Globus pallidus (tissue), 1 donor: Measurements from ENCODE around the gene PHKG1.
"Not testable (repeated sequence)": the region's sequence is repeated elsewhere in the genome, so short reads cannot be mapped to it uniquely, and the experiment has no call there.

Experiments used
- DNase-seq: peaks from one replicate; pipeline ENCODE4 v3.0.0-alpha.2; 2015; ENCODE audit warnings: low spot score

The PHKG1 gene

DNA sequence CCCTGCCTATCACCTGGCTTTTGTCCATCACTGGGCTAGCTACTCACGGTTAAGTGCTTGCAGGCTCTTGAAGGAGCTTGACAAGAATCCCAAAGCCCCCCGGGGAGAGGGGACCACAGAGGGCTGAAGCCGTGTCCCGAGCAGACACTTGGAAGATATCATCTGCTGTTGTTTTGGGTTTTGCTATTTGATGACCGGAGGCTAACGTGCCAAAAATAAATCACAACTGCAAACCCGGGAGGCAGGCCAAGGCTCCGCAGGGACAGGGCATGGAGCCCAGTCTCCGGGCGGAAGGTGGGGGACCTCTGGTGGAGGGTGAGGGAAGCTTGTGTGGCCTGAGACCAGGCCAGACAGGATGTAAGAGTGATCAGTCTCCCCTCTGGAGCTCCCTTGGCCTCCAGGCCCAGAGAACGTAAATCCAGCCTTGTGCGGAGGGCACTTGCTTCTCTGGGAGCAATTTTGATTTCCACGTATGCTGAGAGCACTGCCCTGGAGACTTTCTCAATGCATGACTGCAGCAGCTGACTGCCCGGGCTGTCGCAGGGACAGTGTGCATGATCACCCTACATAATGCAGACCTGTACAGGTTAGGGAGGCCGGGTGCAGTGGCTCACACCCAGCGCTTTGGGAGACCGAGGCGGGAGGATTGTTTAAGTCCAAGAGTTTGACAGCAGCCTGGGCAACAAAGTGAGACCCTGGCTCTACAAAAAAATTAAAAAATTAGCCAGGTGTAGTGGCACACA, at the start of gene PHKG1:
PHKG1 (minus strand) TSS at position 164 of the 743 bp plus-strand sequence. CDS start 4,011 bp downstream, outside the sequence.
- DNase-seq = peak; percentile 87

DNA sequence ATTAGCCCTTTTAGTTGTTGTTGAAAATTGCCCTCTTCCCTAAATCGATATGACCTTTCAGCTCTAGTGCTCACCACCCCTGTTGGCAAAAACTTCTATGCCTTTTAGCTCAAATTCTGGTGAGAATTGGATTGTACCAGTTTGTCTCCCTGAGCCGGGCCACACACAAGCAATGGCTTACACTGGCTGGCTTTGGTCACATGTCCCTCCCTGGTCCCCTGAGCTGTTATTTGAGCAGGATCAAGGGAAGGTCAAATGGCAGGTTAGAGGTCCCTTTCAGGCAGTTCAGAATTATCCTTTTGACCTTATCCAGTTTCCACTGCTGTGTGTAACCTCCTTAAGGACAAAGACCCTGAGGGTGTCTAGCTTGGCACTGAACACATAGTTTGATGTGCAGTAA, 38.3 kb upstream of the PHKG1 start:
- DNase-seq = not testable (repeated sequence)

DNA sequence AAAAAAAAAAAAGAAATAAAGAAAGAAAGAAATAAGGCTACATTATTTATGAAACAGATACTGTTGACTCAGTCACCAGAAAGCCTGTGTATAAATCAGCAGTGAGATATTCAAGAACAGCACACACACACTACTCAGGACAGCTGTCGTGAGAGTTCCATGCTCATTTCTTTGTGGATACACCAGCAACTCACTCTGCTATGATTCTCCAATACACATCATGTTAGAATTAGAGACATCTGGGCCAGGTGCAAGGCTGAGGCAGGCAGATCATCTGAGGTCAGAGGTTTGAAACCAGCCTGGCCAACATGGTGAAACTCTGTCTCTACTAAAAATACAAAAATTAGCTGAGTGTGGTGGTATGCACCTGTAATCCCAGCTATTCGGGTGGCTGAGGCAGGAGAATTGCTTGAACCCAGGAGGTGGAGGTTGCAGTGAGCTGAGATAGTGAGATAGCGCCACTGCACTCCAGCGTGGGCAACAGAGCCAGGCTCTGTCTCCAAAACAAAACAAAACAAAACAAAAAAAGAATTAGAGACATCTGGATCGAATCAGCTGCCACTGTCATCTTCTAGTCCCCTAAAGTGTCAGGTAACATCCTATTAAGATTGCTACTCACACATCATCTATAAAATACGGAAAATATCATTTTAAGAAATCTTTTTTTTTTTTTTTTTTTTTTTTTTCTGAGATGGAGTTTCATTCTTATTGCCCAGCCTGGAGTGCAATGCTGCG, 34.7 kb upstream of the PHKG1 start:
- DNase-seq = no peak

DNA sequence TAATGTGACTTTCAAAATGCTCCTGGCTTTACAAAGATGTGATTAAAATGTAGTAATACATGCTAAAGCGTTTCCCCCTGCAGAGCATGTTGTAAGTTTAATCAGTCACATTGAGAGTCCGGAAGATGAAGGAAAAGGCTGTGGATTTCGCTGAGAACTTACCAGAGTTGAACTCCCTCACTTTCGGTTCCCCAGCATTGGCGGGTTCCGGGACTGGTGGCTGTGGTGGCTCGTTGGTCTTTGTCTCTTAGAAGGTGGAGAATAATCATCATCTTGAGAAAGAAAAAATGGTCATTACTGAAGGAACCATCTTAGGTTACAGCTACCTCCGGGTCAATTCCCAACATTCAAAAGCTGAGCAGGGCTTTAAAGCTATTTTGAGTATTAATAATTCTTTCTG, 33.1 kb upstream of the PHKG1 start:
- DNase-seq = no peak

DNA sequence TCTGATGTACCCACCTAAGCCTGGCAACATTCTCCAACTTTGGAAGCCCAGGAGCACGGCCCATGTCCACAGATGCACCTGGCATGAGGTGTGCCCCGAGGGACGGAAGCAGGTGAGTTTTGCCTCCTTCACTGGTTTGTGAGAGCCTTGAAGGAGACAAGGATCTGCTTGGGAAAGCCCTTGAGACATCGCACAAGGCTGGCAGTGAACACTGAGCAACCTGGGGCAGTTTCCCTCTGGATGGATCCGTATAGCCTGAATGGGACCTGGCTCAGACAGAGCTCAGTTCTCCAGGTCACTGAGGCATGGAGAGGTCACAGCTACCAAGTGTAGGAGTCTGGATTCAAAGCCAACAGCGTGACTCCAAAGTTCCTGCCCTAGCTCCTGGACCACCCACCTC, 32.2 kb upstream of the PHKG1 start:
- DNase-seq = no peak

DNA sequence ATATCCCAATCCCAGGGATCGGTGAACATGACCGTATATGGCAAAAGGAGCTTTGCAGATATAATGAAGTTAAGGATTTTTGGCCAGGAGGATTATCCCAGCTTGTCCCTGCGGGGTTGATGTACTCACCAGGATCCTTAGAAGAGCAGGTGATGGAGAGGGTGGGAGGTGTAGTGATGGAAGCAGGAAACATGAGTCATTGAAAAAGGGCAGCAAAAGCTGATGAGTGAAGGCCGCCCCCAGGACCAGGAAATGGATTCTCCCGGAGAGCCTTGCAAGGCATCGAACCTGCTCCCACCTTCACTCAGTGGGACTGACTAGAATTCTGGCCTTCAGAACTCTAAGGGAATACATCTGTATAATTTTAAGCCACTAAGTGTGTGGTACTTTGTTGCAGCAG, 28.7 kb upstream of the PHKG1 start:
- DNase-seq = no peak

DNA sequence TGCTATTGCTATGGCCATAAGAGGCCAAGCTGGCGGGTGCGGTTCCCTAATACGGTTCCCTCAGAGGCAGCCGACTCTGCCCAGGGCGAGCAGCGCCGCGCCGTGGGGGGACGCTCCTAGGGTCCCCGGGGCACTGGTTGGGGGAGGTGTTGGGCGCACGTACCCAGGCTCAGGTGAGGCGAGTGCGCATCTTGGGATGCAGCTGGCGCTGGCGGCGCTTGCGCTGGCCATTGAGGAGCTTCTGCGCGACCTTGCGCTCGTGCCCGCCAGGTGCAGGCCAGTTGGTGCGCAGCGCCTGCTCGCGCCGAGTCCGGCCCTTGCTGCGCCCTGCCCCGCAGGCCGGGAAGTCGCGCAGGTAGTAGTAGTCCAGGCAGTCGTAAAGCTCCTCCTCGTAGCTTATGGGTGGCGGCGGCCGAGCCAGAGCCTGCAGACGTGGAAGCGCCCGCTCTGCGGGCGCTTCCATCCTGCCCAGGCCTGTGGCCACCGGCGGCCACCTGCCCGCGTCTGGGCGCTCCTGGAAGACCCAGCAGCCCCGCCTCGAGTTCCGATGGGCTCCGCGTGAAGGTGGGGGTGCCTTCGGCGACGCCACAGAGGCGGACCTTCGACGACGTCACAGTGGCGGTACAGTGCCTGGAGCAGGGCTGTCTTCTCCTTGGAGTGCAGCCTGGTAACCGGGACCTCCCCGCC, 23.2 kb upstream of the PHKG1 start, which contains the start of gene NUPR2:
NUPR2 (minus strand) TSS at position 566 of the 687 bp plus-strand sequence; CDS start at position 463, 103 bp downstream.
- DNase-seq = no peak

DNA sequence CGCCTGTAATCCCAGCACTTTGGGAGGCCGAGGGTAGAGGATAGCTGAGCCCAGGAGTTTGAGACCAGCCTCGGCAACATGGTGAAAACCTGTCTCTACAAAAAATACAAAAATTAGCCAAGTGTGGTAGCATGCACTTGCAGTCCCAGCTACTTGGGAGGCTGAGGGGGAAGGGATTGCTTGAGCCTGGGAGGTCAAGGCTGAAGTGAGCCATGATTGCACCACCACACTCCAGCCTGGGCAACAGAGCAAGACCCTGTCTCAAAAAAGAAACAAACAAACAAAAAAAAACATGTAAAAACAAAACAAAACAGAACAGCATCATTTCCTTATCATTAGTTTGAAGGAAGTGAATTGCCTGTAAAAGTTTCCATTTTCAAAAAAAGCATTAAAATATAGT, 19.5 kb upstream of the PHKG1 start:
- DNase-seq = not testable (repeated sequence)

DNA sequence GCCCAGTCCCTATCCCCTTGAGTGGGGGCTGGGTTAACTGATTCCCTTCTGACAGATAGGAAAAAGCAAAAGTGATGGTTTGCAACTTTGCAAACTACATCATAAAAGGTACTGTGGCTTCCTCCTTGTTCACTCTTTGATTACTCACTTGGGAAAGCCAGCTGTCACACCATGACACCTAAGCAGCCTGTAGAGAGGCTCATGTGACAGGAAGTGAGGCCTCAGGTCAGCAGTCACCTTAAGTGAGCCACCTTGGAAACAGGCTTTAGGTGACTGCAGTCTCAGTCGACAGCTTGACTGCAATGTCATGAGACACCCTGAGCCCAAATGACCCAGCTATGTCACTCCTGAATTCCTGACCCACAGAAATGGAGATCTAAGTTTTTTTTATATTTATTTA, 17.9 kb upstream of the PHKG1 start:
- no peak for DNase-seq

DNA sequence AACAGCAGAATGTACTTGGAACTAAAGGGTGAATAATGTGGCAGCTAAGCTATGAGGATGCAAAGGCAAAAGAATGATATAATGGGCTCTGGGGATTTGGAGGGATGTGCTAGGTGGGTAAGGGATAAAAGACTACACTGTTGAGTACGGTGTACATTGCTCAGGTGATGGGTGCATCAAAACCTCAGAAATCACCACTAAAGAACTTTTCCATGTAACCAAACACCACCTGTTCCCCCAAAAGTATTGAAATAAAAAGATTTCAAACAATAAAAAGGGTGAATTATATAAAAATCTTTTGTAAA, 15.2 kb upstream of the PHKG1 start:
- DNase-seq = no peak

DNA sequence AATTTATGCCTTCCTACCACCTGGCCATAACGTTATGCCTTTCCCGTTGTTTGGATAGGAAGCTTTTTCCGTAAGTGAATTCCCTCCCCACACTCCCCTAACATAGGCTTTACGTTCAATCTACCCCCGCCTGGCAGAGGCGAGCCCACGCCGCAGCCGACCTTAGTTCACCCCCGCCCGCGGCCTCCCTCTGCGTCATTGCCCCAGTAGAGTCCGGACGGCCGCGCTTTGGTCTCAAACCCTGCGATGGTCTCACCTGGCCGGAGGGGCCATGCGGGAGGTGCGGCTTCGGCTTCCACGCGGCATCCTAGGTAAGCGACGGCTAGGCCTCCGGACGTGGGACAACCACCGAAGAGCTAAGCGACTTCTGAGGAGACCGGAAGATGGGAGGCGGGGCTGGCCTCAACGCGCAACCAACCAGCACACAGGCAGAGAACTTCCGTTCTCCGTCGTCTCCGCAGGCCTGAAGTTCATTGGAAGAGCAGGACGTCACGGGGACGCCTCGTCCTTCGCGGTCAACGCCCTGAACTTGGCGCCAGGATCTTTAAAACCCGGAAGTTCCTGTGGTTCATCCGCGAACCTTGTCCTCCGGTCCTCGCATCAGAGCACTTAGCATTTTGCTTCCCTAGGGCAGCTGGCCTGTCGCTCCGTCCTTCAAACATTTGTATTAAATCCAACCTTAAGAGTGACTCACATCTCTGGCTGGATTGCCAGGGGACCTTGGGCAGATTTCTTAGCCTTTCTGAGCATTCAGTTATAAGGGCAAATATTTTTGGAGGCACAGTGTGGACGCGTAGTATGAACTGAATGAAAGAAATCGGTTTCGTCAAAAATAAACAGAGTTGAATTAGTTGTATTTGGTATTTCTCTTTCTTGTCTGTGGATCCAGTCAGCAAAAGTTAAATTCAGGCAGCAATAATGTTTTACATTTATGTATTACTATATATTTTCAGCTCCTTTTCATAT, 13.6 kb upstream of the PHKG1 start, which contains the start of gene CHCHD2:
CHCHD2 (minus strand) TSS at position 369 of the 966 bp plus-strand sequence; CDS start at position 306, 63 bp downstream.
- DNase-seq = peak; percentile 99

DNA sequence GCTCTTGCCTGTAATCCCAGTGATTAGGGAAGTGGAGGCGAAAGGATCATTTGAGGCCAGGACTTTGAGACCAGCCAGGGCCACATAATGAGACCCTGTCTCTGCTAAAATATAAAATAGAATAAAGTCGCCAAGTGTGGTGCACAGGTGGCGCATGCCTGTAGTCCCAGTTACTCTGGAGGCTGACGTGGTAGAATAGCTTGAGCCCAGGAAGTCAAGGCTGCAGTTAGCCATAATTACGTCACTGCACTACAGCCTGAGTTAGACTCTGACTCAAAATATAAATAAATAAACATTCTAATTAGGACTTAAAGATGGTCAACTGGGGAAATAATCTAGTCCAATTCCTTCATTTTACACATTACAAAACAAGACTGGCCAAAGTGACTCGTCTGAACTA, 12.8 kb upstream of the PHKG1 start:
- no peak for DNase-seq

DNA sequence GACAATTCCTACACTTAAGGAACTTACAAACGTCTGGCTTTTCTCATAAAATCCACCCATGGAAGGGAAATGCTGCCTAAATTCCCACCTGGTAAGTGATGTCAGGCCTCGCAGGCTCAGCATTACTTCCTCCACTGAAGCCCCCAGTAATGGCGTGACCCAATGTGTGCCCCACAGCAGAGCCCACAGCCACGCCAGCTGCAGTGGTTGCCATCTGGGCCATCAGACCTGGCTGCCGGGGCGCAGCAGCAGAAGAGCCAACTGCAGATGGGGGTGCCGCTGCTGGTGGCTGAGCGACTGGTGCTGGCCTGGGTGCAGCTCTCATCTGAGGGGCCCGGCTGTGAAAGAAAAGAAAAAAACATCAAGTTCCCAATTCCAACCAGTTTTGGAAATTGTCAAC, 11.4 kb upstream of the PHKG1 start:
- DNase-seq = not testable (repeated sequence)

DNA sequence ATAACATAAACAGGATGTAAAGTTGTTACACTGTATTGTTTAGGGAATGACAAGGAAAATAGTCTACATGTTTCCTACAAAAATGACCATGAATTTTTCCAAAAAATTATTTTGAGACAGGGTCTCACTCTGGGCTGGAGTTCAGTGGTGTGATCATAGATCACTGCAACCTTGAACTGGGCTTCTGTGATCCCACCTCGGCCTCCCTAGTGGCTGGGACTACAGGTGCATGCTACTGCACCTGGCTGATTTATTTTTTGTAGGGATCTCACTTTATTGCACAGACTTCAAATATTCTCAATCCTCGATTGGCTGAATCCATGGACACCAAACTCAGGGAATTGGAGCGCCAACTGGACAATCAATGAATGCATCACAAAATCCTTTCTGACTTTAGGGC, 6.9 kb upstream of the PHKG1 start:
- DNase-seq = no peak

DNA sequence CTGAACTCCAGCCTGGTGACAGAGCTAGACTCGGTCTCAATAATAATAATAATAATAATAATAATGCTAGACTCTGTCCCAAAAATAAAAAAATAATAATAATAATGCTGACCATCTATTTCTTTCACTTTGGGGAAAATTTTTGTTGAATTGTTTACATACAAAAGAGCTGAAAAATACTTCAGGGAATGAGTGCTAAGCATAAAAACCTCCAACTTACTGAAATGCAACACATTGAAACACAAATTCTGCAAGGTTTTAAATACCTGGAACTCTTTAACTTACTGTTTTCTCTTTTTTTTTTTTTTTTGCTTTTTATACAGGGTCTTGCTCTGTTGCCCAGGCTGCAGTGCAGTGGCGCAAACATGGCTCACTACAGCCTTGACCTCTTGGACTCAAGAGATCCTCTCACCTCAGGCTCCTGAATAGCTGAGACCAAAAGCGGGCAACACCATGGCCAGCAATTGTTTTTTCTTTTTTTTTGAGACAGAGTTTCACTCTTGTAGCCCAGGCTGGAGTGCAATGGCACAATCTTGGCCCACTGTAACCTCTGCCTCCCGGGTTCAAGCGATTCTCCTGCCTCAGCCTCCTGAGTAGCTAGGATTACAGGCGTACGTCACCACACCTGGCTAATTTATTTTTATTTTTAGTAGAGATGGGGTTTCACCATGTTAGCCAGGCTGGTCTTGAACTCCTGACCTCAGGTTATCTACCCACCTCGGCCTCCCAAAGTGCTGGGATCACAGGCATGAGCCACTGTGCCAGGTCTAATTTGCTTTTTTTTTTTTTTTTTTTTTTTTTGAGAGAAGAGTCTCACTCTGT, 5.6 kb upstream of the PHKG1 start:
- DNase-seq = not testable (repeated sequence)

DNA sequence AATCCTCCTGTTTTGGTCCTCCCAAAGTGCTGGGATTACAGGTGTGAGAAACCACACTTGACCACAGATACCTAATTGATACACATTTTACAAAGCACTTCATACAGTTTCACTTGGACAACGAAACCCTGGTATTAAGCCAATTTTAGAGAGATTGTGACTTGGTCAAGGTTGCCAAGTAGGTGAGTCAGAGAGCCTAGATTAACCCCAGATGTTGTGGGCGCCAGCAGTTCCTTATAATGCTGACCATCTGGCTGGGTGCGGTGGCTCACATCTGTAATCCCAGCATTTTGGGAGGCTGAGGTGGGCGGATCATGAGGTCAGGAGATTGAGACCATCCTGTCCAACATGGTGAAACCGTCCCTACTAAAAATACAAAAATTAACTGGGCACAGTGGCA, 4.9 kb upstream of the PHKG1 start:
- no peak for DNase-seq

DNA sequence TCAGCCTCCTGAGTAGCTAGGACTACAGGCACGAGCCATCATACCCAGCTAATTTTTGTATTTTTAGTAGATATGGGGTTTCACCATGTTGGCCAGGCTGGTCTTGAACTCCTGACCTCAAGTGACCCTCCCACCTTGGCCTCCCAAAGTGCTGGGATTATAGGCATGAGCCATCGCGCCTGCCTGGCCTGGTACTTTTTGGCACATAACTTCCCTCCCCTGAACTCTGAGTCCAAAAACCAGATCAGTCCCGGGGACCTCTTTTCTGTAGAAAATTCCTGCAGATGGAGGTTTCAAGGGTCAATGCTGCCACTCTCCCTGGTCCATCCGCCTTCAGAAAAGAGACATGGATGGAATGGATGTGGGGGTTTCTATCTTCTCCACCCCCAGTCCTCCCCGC, 364 bp downstream of the PHKG1 start:
- DNase-seq = not testable (repeated sequence)

DNA sequence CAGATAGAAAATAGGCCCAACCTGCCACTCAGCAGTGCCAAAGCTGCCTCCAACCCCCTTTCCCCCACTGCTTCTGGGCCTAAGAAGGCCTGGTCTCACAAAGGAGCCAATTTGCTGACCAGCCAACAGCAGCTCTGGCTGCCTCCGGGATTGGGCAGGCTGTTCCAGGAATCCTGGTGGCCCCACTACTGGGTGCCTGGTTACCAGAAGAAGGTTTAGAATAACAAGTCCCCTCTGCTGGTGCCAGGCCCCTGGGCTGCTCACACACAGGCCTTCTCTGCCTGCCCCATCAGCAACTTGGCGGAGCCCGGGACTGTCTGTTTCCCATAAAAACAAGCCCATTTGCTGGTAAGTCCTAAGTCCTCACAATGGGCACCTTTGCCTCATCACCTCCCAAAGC, 1.2 kb downstream of the PHKG1 start:
- peak; percentile 78 for DNase-seq

DNA sequence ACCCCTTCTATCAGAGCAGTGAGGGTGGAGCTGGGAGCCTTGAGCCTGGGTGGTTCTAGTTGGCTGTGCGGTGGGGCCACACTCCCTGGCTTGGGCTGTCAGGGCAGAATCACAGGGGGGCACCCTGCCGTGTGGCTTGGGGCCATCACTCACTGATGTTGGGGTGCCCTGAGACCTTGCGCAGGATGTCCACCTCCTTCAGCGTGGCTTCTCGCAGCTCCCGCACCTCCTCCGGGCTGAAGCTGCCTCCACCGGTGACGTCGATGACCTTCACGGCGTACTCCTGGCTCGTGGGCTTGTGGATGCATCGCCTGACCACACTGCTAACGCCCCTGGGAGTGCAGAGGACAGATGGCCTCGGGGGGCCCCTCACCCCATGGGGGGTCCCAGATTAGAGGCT, 5.3 kb downstream of the PHKG1 start:
- no peak for DNase-seq

DNA sequence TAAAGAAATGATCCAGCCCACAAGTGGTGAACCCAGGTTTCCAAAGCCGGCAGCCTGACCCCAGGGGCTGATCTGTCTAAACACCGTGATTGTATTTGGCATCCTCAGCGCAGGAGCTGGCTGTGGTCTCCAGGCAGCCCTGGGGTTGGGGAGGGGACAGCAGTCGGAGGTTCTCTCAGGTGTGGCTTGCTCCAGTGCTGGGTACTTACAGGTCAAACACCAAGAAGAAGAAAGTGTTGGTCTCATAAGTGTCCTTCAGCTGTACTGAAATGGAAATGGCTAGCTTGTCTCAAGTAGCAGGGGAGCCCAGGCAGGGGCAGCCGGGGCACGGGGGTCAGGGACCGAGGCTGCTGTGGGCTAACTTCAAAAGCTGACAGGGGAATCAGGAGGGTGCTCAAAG, 6.0 kb downstream of the PHKG1 start:
- no peak for DNase-seq
